HG03520 (cell line): Measurements from ENCODE around the gene LRRC38.

Source experiments
- ATAC-seq: cut with Tn5 transposase; IDR thresholded peaks from one replicate; pipeline ENCODE4 v1.9.1; 2021; ENCODE audit warnings: mild to moderate bottlenecking, moderate library complexity; ENCODE audit not compliant: unreplicated experiment

The LRRC38 gene

GRCh38 chr1:13520985-13521384, 7.2 kb upstream of the LRRC38 start:
- no peak for ATAC-seq

GRCh38 chr1:13517193-13517812, 3.5 kb upstream of the LRRC38 start:
- no peak for ATAC-seq

- no peak for ATAC-seq
Measured at GRCh38 chr1:13516606-13517005, 2.8 kb upstream of the LRRC38 start.

- no peak for ATAC-seq
Measured at GRCh38 chr1:13514821-13515220, 1.0 kb upstream of the LRRC38 start.

- no peak for ATAC-seq
Measured at GRCh38 chr1:13513063-13513894, 524 bp downstream of the LRRC38 start.

GRCh38 chr1:13512472-13512871, 1.3 kb downstream of the LRRC38 start:
- no peak for ATAC-seq

GRCh38 chr1:13510499-13510898, 3.3 kb downstream of the LRRC38 start:
- no peak for ATAC-seq

- no peak for ATAC-seq
Measured at GRCh38 chr1:13507075-13507474, 6.7 kb downstream of the LRRC38 start.

GRCh38 chr1:13505020-13505419, 8.8 kb downstream of the LRRC38 start:
- ATAC-seq: no peak

GRCh38 chr1:13500806-13501205, 13.0 kb downstream of the LRRC38 start:
- ATAC-seq: no peak

- ATAC-seq: no peak
Measured at GRCh38 chr1:13499422-13499821, 14.4 kb downstream of the LRRC38 start.

GRCh38 chr1:13498553-13498952, 15.2 kb downstream of the LRRC38 start:
- ATAC-seq: no peak

- ATAC-seq: no peak
Measured at GRCh38 chr1:13495186-13495585, 18.6 kb downstream of the LRRC38 start.

- no peak for ATAC-seq
Measured at GRCh38 chr1:13494712-13495111, 19.1 kb downstream of the LRRC38 start.

- ATAC-seq: peak; percentile 71
Measured at GRCh38 chr1:13494025-13494424, 19.8 kb downstream of the LRRC38 start.

GRCh38 chr1:13492711-13493110, 21.1 kb downstream of the LRRC38 start:
- no peak for ATAC-seq

GRCh38 chr1:13487957-13488356, 25.8 kb downstream of the LRRC38 start:
- no peak for ATAC-seq

- ATAC-seq: no peak
Measured at GRCh38 chr1:13487143-13487868, 26.5 kb downstream of the LRRC38 start.

- ATAC-seq: no peak
Measured at GRCh38 chr1:13483946-13484345, 29.9 kb downstream of the LRRC38 start.

- ATAC-seq: no peak
Measured at GRCh38 chr1:13482600-13482999, 31.2 kb downstream of the LRRC38 start.

- no peak for ATAC-seq
Measured at GRCh38 chr1:13479171-13479856, 34.5 kb downstream of the LRRC38 start.
